Thyroid gland (tissue), 4 donors: Measurements from ENCODE around the gene HEATR9. TPM values are rescaled to one million over a fixed set of nuclear protein-coding genes. Genes with fewer than 3 reads are reported as not detected.

Source experiments
- DNase-seq, 2 donors: peaks; one replicate each; pipeline ENCODE4 v3.0.0-alpha.2; 2019
- H3K27ac ChIP-seq, 3 donors: fragments of 200-600 bp; sonication (generic); 1 replicate in 2 of 3; 2 replicates in 1 of 3; pipeline ENCODE4 v1.5.1; 2016 to 2019; ENCODE audit warnings: mild to moderate bottlenecking in 1 of 3, moderate library complexity in 1 of 3
- H3K27me3 ChIP-seq: fragments of 200-600 bp; sonication (generic); one replicate; pipeline ENCODE4 v1.5.1; 2019
- H3K36me3 ChIP-seq, 2 donors: fragments of 200-600 bp; sonication (generic); one replicate each; pipeline ENCODE4 v1.5.1; 2016 to 2019
- H3K4me1 ChIP-seq, 2 donors: fragments of 200-600 bp; sonication (generic); one replicate each; pipeline ENCODE4 v1.5.1; 2017 to 2019
- H3K4me3 ChIP-seq, 3 donors: fragments of 200-600 bp; sonication (generic); replicated peaks in 1 of 3; 1 replicate in 2 of 3; 2 replicates in 1 of 3; pipeline ENCODE4 v1.5.1; 2016; ENCODE audit warnings: mild to moderate bottlenecking in 1 of 3
- H3K9me3 ChIP-seq: fragments of 200-600 bp; sonication (generic); one replicate; pipeline ENCODE4 v1.5.1; 2017
- POLR2A ChIP-seq, 2 donors: fragments of 450-650 bp; IDR thresholded peaks; one replicate each; pipeline ENCODE4 v1.6.1; 2017; ENCODE audit warnings: antibody characterized with exemption in 2 of 2, mild to moderate bottlenecking in 2 of 2, moderate library complexity in 1 of 2
- WGBS, 2 donors: methylation state at CpG; one replicate each; pipeline ENCODE4 v1.1.5; 2017; 5-methylcytosine and 5-hydroxymethylcytosine counted together
- intact Hi-C: fragments of 100-400 bp; cut with DNase I; formaldehyde crosslinking; loops from one replicate; pipeline ENCODE4 v1.15.1; 2023
- total RNA-seq, 4 donors: library from RNA; depleted of rRNA; stranded (reverse); fragments of >200 nt; gene quantifications; one replicate each; pipeline ENCODE4 v1.2.3, GENCODE V29; 2016
- TF ChIP-seq, protein P1 (sequence below), 6 experiments: fragments of 200-600 bp in 3 of 6; fragments of 450-650 bp in 3 of 6; sonication (generic) in 3 of 6; IDR thresholded peaks; one replicate each; pipeline ENCODE4 v1.5.1; 2016 to 2019; ENCODE audit warnings: antibody characterized with exemption in 6 of 6, mild to moderate bottlenecking in 2 of 6, inconsistent platforms in 1 of 6, moderate library complexity in 1 of 6

HEATR9 gene
- total RNA-seq, 4 donors from 2014 or later = 0.40 TPM; not detected in 3

DNA sequence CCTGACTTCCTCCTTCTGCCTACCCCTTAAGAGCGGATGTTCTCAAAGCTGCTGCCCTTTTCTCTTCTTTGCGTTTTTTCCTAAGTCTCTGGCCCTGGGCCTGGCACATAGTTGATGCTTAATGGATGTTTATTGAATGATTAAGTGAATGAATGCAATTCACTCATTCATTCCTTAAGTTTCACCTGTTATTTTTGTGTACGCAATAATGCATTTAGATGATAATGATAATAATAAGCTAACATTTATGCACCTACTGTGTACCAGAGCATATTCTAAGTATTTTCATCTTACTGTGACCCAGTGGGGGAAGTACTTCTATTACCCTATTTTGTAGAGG lies 7.1 kb upstream of the HEATR9 start:
- H3K4me1 ChIP-seq = no peaks in the 10 kb centered on the region
- no peak overlapping the region for H3K27ac ChIP-seq
- H3K27me3 ChIP-seq = no peaks in the 10 kb centered on the region
- no peak overlapping the region for H3K4me3 ChIP-seq
- 73 to 80% methylated on average over 3 of the region's 3 CpGs for WGBS, 2 donors
- intact Hi-C loops = no loop called here
- no peaks in the 10 kb centered on the region for H3K9me3 ChIP-seq
- TF ChIP-seq, protein P1, sequence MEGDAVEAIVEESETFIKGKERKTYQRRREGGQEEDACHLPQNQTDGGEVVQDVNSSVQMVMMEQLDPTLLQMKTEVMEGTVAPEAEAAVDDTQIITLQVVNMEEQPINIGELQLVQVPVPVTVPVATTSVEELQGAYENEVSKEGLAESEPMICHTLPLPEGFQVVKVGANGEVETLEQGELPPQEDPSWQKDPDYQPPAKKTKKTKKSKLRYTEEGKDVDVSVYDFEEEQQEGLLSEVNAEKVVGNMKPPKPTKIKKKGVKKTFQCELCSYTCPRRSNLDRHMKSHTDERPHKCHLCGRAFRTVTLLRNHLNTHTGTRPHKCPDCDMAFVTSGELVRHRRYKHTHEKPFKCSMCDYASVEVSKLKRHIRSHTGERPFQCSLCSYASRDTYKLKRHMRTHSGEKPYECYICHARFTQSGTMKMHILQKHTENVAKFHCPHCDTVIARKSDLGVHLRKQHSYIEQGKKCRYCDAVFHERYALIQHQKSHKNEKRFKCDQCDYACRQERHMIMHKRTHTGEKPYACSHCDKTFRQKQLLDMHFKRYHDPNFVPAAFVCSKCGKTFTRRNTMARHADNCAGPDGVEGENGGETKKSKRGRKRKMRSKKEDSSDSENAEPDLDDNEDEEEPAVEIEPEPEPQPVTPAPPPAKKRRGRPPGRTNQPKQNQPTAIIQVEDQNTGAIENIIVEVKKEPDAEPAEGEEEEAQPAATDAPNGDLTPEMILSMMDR (IDR thresholded peaks at IDR 0.05) = no peak
- no peak for TF ChIP-seq POLR2A (IDR thresholded peaks at IDR 0.05)
- H3K36me3 ChIP-seq = no peaks in the 10 kb centered on the region
- no peak for DNase-seq

DNA sequence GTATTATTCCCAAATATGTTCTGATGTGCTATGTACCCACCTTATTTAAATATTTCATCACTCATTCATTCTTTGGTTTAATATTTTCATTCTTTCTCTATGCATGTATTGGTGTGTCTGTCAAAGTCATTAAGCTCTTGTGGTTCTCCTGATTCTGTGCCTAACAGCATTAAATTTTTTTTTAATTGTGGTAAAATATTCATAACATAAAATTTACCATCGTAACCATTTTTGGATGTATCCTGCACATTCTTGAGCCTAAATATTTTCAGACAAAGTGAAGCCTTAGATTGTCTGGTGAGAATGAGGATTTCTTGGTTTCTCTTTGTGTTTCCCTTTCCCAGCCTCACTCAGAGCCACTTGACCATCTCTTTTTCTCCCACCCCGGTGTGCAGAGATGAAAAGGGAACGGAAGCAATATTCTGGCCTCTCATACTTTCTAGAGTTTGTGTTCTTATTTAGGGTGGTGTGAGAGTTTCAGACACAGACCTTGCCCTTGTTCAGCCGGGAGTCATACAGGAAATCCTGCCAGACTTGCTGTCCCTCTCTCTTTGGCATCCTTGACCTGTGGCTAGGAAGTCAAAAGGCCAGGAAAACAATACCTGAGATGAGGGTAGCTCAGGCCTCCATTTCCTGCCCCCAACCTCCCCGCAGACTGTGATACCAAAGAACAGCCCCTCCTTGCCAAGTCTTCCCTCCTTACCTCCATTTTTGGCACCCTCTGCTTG lies 6.5 kb upstream of the HEATR9 start:
- no peak for DNase-seq
- H3K27me3 ChIP-seq = no peaks in the 10 kb centered on the region
- intact Hi-C loops = no loop called here
- WGBS, 2 donors = 47 to 51% methylated on average over 5 of the region's 5 CpGs
- H3K9me3 ChIP-seq = no peaks in the 10 kb centered on the region
- no peaks in the 10 kb centered on the region for H3K36me3 ChIP-seq
- no peak overlapping the region for H3K27ac ChIP-seq
- H3K4me3 ChIP-seq = no peak overlapping the region
- no peaks in the 10 kb centered on the region for H3K4me1 ChIP-seq
- TF ChIP-seq, protein P1 (IDR thresholded peaks at IDR 0.05) = no peak
- TF ChIP-seq POLR2A (IDR thresholded peaks at IDR 0.05) = no peak

DNA sequence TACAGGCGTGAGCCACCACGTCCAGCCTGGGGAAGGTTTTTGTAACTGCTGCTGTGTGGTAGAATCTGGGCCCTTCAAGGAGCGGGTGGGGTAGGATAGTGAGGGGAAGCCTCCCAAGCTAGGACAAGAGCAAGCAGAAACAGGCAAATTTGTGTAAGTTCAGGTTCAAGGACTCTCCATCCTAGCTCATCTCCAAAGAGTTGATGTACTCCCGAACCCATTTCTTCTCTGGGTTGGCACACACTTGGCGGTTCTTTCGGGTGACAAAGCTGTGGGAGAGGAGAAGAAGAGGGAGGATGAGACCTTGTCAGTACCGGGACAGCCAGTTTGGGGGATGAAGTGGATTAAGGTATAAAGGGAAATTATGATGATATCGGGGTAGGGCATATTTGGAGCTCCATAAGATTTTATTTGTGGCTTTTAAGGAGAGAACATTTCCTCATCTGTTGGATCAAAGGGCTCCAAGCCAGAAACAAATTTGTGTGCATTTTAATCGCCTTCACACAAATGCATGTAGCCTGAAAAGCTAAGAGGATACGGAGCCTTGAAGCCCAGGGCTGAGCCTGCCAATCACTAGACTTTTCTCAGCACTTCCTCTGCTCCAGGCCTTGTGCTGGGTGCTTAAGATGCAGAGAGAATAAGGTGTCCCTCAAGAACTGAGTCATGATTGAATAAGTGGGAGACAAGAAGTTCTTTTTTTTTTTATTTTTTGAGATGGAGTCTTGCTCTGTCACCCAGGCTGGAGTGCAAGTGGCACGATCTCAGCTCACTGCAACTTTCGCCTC lies 3.7 kb upstream of the HEATR9 start:
- no peaks in the 10 kb centered on the region for H3K27me3 ChIP-seq
- 93 to 95% methylated on average over 12 of the region's 12 CpGs for WGBS, 2 donors
- no peaks in the 10 kb centered on the region for H3K9me3 ChIP-seq
- no peaks in the 10 kb centered on the region for H3K4me1 ChIP-seq
- H3K27ac ChIP-seq = no peak overlapping the region
- DNase-seq = no peak
- H3K4me3 ChIP-seq = no peak overlapping the region
- H3K36me3 ChIP-seq = no peaks in the 10 kb centered on the region
- intact Hi-C loops = no loop called here
- TF ChIP-seq, protein P1 (IDR thresholded peaks at IDR 0.05) = no peak
- no peak for TF ChIP-seq POLR2A (IDR thresholded peaks at IDR 0.05)

DNA sequence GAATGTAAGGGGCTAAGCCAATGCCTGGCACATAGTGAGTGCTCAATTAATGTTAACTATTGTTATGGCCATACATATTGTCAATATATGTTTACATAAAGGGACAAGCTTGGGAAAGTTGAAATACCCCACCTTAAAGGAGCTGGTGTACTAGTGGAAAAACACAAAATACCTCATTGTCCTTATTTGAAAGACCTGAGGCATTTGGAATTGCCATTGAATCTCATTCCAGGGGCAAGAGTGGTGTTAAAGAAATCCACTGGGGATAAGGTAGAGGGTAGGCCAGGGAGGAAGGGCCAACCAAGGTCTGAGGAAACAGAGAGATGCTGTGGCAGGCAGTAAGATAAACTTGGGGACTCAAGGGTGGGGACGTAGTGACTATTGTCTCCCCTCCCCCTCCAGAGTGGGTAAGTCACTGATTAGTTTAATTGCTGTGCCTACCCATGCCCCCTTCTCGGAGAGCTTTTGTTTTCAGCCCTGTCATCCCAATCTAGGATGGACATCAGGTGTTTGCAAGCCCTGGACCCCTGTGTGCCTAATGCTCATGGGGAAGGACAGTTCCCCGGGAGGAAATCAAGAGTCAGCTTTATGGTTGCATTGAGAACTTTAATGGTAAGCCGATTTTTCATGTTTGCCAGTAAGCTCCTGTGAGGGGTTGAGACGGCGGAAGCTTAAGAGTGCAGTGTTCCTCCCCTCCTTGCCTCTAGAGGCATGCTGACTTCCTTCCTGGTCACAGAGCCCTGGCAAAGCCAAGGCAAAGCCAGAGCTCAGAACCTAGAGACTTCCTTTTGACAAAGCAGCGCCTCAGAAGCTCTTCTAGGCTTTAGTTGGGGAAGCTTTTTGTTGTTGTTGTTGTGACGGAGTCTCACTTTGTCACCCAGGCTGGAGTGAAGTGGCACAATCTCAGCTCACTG lies 2.5 kb upstream of the HEATR9 start:
- Histone ChIP-seq H3K36me3 (no peaks in the 10 kb centered on the region), H3K9me3 (no peaks in the 10 kb centered on the region), H3K27ac (no peak overlapping the region), H3K4me1 (no peaks in the 10 kb centered on the region), H3K4me3 (no peak overlapping the region), H3K27me3 (no peaks in the 10 kb centered on the region)
- TF ChIP-seq, protein P1 (IDR thresholded peaks at IDR 0.05) = no peak
- TF ChIP-seq POLR2A (IDR thresholded peaks at IDR 0.05) = no peak
- DNase-seq = no peak
- intact Hi-C loops = no loop called here
- WGBS, 2 donors = 74 to 80% methylated on average over 6 to 8 of the region's 8 CpGs
